HepG2 (cell line): ENCODE results near the gene COX4I2. TPM values are rescaled to one million over a fixed set of nuclear protein-coding genes. Genes with fewer than 3 reads are reported as not detected.

ENCODE experiments used
- AGO2 ChIP-seq: fragments of 200-400 bp; formaldehyde crosslinking; optimal IDR thresholded peaks from 2 replicates; pipeline ENCODE3; 2017; ENCODE audit warnings: mild to moderate bottlenecking, low read depth, low read length, moderate library complexity
- ATF7 ChIP-seq, 2 experiments: fragments of 450-650 bp in 1 of 2; sonication (generic) in 1 of 2; formaldehyde crosslinking in 1 of 2; IDR thresholded peaks; 2 replicates each; pipeline versions ENCODE4 v1.4.0 to v1.6.1; 2016 to 2020; ENCODE audit warnings: antibody characterized with exemption in 1 of 2, mild to moderate bottlenecking in 1 of 2, missing genetic modification reagents in 1 of 2
- ELF1 ChIP-seq: sonication (generic); formaldehyde crosslinking; IDR thresholded peaks from 2 replicates; pipeline ENCODE4 v1.4.0; 2020; ENCODE audit warnings: missing genetic modification reagents
- ELF4 ChIP-seq: sonication (generic); formaldehyde crosslinking; IDR thresholded peaks from 2 replicates; pipeline ENCODE4 v1.5.0; 2020; ENCODE audit warnings: missing genetic modification reagents, mild to moderate bottlenecking, moderate library complexity, borderline replicate concordance
- FOXK1 ChIP-seq: sonication (generic); formaldehyde crosslinking; IDR thresholded peaks from 2 replicates; pipeline ENCODE4 v1.4.0; 2020; ENCODE audit warnings: low read depth, missing genetic modification reagents, borderline replicate concordance
- MXI1 ChIP-seq: IDR thresholded peaks from 3 replicates; pipeline ENCODE4 v1.6.1; 2012; ENCODE audit warnings: low read depth, low read length, inconsistent platforms, borderline replicate concordance
- NFE2L1 ChIP-seq: sonication (generic); formaldehyde crosslinking; IDR thresholded peaks from 2 replicates; pipeline ENCODE4 v1.4.0; 2020; ENCODE audit warnings: missing genetic modification reagents, mild to moderate bottlenecking, borderline replicate concordance
- PHF20 ChIP-seq: sonication (generic); formaldehyde crosslinking; IDR thresholded peaks from 2 replicates; pipeline ENCODE4 v1.5.0; 2020; ENCODE audit warnings: mild to moderate bottlenecking, missing genetic modification reagents
- POLR2A ChIP-seq, 2 experiments: IDR thresholded peaks; 2 replicates each; pipeline ENCODE4 v1.6.1; 2011; ENCODE audit warnings: low read depth in 2 of 2, low read length in 2 of 2, mild to moderate bottlenecking in 1 of 2, moderate library complexity in 1 of 2; ENCODE audit not compliant: insufficient read depth in 1 of 2
- SETDB1 ChIP-seq: sonication (generic); formaldehyde crosslinking; IDR thresholded peaks from 2 replicates; pipeline ENCODE4 v1.5.1; 2020; ENCODE audit warnings: missing genetic modification reagents, mild to moderate bottlenecking, borderline replicate concordance
- TEAD3 ChIP-seq: optimal IDR thresholded peaks from 2 replicates; pipeline ENCODE3; 2016; ENCODE audit warnings: borderline replicate concordance
- YEATS2 ChIP-seq: sonication (generic); formaldehyde crosslinking; IDR thresholded peaks from 2 replicates; pipeline ENCODE4 v1.4.0; 2020; ENCODE audit warnings: missing genetic modification reagents, borderline replicate concordance
- ZC3H13 ChIP-seq: sonication (generic); formaldehyde crosslinking; IDR thresholded peaks from 2 replicates; pipeline ENCODE4 v1.8.1; 2023; ENCODE audit warnings: mild to moderate bottlenecking, missing genetic modification reagents, moderate library complexity
- ZNF17 ChIP-seq: sonication (generic); formaldehyde crosslinking; IDR thresholded peaks from 2 replicates; pipeline ENCODE4 v1.5.0; 2020; ENCODE audit warnings: mild to moderate bottlenecking, missing genetic modification reagents
- ZNF264 ChIP-seq: sonication (generic); formaldehyde crosslinking; IDR thresholded peaks from 2 replicates; pipeline ENCODE4 v1.4.0; 2020; ENCODE audit warnings: missing genetic modification reagents
- ZNF546 ChIP-seq: sonication (generic); formaldehyde crosslinking; conservative IDR thresholded peaks from 2 replicates; pipeline ENCODE4 v1.8.1; 2023; ENCODE audit warnings: mild to moderate bottlenecking, missing genetic modification reagents
- polyA plus RNA-seq, 8 experiments: library from polyadenylated mRNA; depleted of rRNA in 3 of 8; stranded (reverse) in 7 of 8; unstranded in 1 of 8; fragments of >200 nt; fragmentation: Illumina TruSeq in 4 of 8; extraction: Trizol in 4 of 8; gene quantifications; 2 replicates each; pipeline versions ENCODE4 v1.2.1 to v1.2.3, GENCODE V29; 2011 to 2016; ENCODE audit warnings: low read depth in 4 of 8, missing spikeins in 1 of 8, mixed read lengths in 1 of 8; ENCODE audit not compliant: insufficient read depth in 1 of 8
- total RNA-seq, 5 experiments: library from RNA; depleted of rRNA; stranded (reverse); fragments of >200 nt; fragmentation: Illumina TruSeq; extraction: Trizol; gene quantifications; 2 replicates each; pipeline ENCODE4 v1.2.3, GENCODE V29; 2016; ENCODE audit warnings: low read depth in 1 of 5
- TF ChIP-seq, protein P1 (sequence below): sonication (generic); formaldehyde crosslinking; IDR thresholded peaks from 2 replicates; pipeline ENCODE4 v1.5.1; 2020; ENCODE audit warnings: mild to moderate bottlenecking, missing genetic modification reagents, borderline replicate concordance
- TF ChIP-seq, protein P2 (sequence below), 2 experiments: sonication (generic) in 1 of 2; formaldehyde crosslinking in 1 of 2; IDR thresholded peaks; 2 replicates each; pipeline versions ENCODE4 v1.4.0 to v1.6.1; 2018 to 2020; ENCODE audit warnings: missing genetic modification reagents in 2 of 2, borderline replicate concordance in 1 of 2, low read depth in 1 of 2, mild to moderate bottlenecking in 1 of 2, missing biosample characterization in 1 of 2
- TF ChIP-seq, protein P3 (sequence below): sonication (generic); formaldehyde crosslinking; IDR thresholded peaks from 2 replicates; pipeline ENCODE4 v1.4.0; 2020; ENCODE audit warnings: mild to moderate bottlenecking, missing genetic modification reagents
- TF ChIP-seq, protein P4 (sequence below): sonication (generic); formaldehyde crosslinking; IDR thresholded peaks from 2 replicates; pipeline ENCODE4 v1.5.1; 2020; ENCODE audit warnings: mild to moderate bottlenecking, missing genetic modification reagents

Gene COX4I2
- total and polyA plus RNA-seq, 2 of the 13 experiments (the other 11 are each of a cell fraction or from before 2014, with no cell fraction given) = 1.1 TPM; not detected in 1

DNA sequence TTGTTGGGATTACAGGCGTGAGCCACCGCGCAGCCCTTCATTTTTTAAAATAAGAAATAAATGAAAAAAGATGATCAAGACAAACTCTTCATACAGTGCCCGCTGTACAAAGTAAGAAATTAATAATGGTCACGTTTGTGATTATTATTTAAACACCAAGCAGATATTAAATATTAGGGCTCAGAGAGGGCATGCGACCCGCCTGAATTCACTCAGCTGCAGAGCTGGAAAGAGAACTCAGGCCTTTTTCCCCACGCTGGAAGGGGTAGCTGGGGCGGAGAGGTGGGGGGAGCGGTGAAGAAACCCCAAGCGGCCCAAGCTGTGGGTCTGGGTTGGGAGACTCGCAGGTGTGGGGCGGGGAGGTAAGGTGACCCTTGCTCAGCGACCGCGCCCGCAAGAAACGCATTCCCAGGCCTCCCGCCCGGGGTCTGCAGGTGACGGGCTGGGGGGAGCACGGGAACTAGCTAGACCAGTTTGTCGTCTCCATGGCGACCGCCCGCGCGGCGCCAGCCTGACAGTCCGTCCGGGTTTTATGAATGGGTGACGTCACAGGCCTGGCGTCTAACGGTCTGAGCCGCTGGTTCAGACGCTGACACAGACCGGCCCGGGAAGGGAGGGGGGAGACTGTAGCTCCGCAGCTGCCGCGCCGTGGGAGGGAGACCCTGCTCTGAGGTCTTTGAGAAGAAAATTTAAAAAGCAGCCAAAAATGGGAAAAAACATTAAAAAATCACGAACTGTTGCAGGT lies 33.7 kb upstream of the COX4I2 start (continued):
- TF ChIP-seq POLR2A (IDR thresholded peaks at IDR 0.05; ENCODE audit: insufficient read depth in 1 of 2, low read depth in 2 of 2, low read length in 2 of 2) = peak in 1 of 2 experiments; percentile 99; a peak in 2 of 4 replicates
- TF ChIP-seq ZNF546 (CRISPR knock-in tag) = no peak
- TF ChIP-seq ATF7 (IDR thresholded peaks at IDR 0.05) = peak; percentile 100
- peak; percentile 100 for TF ChIP-seq ATF7 (CRISPR knock-in tag; IDR thresholded peaks at IDR 0.05)
- TF ChIP-seq, protein P1, sequence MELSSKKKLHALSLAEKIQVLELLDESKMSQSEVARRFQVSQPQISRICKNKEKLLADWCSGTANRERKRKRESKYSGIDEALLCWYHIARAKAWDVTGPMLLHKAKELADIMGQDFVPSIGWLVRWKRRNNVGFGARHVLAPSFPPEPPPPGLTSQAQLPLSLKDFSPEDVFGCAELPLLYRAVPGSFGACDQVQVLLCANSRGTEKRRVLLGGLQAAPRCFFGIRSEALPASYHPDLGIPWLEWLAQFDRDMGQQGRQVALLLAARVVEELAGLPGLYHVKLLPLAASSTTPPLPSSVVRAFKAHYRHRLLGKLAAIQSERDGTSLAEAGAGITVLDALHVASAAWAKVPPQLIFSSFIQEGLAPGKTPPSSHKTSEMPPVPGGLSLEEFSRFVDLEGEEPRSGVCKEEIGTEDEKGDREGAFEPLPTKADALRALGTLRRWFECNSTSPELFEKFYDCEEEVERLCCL = peak; percentile 21; the same call in 1 of the 2 replicates
- peak; percentile 98 for TF ChIP-seq TEAD3 (CRISPR knock-in tag)
- TF ChIP-seq, protein P2, sequence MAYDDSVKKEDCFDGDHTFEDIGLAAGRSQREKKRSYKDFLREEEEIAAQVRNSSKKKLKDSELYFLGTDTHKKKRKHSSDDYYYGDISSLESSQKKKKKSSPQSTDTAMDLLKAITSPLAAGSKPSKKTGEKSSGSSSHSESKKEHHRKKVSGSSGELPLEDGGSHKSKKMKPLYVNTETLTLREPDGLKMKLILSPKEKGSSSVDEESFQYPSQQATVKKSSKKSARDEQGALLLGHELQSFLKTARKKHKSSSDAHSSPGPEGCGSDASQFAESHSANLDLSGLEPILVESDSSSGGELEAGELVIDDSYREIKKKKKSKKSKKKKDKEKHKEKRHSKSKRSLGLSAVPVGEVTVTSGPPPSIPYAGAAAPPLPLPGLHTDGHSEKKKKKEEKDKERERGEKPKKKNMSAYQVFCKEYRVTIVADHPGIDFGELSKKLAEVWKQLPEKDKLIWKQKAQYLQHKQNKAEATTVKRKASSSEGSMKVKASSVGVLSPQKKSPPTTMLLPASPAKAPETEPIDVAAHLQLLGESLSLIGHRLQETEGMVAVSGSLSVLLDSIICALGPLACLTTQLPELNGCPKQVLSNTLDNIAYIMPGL (CRISPR knock-in tag; IDR thresholded peaks at IDR 0.05; ENCODE audit: borderline replicate concordance in 1 of 2, low read depth in 1 of 2) = peak; percentile 77 to 79; a peak in 3 of 4 replicates
- TF ChIP-seq, protein P3, sequence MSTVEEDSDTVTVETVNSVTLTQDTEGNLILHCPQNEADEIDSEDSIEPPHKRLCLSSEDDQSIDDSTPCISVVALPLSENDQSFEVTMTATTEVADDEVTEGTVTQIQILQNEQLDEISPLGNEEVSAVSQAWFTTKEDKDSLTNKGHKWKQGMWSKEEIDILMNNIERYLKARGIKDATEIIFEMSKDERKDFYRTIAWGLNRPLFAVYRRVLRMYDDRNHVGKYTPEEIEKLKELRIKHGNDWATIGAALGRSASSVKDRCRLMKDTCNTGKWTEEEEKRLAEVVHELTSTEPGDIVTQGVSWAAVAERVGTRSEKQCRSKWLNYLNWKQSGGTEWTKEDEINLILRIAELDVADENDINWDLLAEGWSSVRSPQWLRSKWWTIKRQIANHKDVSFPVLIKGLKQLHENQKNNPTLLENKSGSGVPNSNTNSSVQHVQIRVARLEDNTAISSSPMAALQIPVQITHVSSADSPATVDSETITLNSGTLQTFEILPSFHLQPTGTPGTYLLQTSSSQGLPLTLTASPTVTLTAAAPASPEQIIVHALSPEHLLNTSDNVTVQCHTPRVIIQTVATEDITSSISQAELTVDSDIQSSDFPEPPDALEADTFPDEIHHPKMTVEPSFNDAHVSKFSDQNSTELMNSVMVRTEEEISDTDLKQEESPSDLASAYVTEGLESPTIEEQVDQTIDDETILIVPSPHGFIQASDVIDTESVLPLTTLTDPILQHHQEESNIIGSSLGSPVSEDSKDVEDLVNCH (CRISPR knock-in tag) = no peak
- peak; percentile 74 for TF ChIP-seq ELF1 (CRISPR knock-in tag)
- TF ChIP-seq ELF4 (CRISPR knock-in tag) = no peak; the same call in none of the 2 replicates
- TF ChIP-seq, protein P4, sequence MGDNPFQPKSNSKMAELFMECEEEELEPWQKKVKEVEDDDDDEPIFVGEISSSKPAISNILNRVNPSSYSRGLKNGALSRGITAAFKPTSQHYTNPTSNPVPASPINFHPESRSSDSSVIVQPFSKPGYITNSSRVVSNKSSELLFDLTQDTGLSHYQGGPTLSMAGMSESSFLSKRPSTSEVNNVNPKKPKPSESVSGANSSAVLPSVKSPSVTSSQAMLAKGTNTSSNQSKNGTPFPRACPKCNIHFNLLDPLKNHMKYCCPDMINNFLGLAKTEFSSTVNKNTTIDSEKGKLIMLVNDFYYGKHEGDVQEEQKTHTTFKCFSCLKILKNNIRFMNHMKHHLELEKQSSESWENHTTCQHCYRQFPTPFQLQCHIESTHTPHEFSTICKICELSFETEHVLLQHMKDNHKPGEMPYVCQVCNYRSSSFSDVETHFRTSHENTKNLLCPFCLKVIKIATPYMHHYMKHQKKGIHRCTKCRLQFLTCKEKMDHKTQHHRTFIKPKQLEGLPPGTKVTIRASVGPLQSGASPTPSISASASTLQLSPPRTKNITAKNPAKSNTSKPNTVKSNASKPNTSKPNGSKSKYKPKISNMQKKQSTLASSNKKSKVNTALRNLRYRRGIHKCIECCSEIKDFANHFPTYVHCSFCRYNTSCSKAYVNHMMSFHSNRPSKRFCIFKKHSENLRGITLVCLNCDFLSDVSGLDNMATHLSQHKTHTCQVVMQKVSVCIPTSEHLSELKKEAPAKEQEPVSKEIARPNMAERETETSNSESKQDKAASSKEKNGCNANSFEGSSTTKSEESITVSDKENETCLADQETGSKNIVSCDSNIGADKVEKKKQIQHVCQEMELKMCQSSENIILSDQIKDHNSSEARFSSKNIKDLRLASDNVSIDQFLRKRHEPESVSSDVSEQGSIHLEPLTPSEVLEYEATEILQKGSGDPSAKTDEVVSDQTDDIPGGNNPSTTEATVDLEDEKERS (CRISPR knock-in tag) = peak; percentile 29; the same call in 1 of the 2 replicates
- peak; percentile 100 for TF ChIP-seq AGO2
- TF ChIP-seq YEATS2 = peak; percentile 59; the same call in 1 of the 2 replicates
- no peak for TF ChIP-seq NFE2L1
- TF ChIP-seq SETDB1 = no peak
- TF ChIP-seq PHF20 (CRISPR knock-in tag) = no peak
- peak; percentile 99 for TF ChIP-seq ZC3H13 (CRISPR knock-in tag)
- TF ChIP-seq FOXK1 (CRISPR knock-in tag) = peak; percentile 91
- TF ChIP-seq MXI1 = peak; percentile 98
- peak; percentile 96 for TF ChIP-seq ZNF264 (CRISPR knock-in tag)
- no peak for TF ChIP-seq ZNF17
